T-helper 1 cell treated with Interleukin-12 subunit alpha and Interleukin-12 subunit beta and Interleukin-4 antibody, amounts not matched to agents 30 μg/mL and 1 μg/mL, for 36 hours (primary cell): Measurements from ENCODE around the gene GP5.

Experiments
- H3K27ac Mint-ChIP-seq: one replicate; pipeline ENCODE4 v1.8.0; 2021; ENCODE audit warnings: mild to moderate bottlenecking, mixed read lengths
- H3K27me3 Mint-ChIP-seq: one replicate; pipeline ENCODE4 v1.8.0; 2021; ENCODE audit warnings: low read depth, mixed read lengths
- H3K36me3 Mint-ChIP-seq: one replicate; pipeline ENCODE4 v1.8.0; 2021; ENCODE audit warnings: low read depth, mixed read lengths
- H3K4me1 Mint-ChIP-seq: one replicate; pipeline ENCODE4 v1.8.0; 2021; ENCODE audit warnings: low read depth, mixed read lengths
- H3K4me3 Mint-ChIP-seq: one replicate; pipeline ENCODE4 v1.8.0; 2021; ENCODE audit warnings: mild to moderate bottlenecking, moderate library complexity, mixed read lengths
- H3K9me3 Mint-ChIP-seq: one replicate; pipeline ENCODE4 v1.8.0; 2021; ENCODE audit warnings: mixed read lengths

GP5 gene

GRCh38 chr3:194375473-194376240, 23.4 kb downstream of the GP5 start:
- no peaks in the 10 kb centered on the region for H3K9me3 Mint-ChIP-seq
- H3K36me3 Mint-ChIP-seq, result no peaks in the 10 kb centered on the region
- H3K27me3 Mint-ChIP-seq, result peaks cover 24% of the 10 kb centered on the region
- no peak overlapping the region for H3K4me3 Mint-ChIP-seq
- H3K27ac Mint-ChIP-seq, result no peak overlapping the region
- H3K4me1 Mint-ChIP-seq, result no peaks in the 10 kb centered on the region

GRCh38 chr3:194374935-194375334, 24.1 kb downstream of the GP5 start:
- Mint-ChIP-seq H3K4me3 (no peak overlapping the region), H3K27me3 (peaks cover 28% of the 10 kb centered on the region), H3K27ac (no peak overlapping the region), H3K9me3 (no peaks in the 10 kb centered on the region), H3K4me1 (no peaks in the 10 kb centered on the region), H3K36me3 (no peaks in the 10 kb centered on the region)

GRCh38 chr3:194373899-194374298, 25.2 kb downstream of the GP5 start:
- no peaks in the 10 kb centered on the region for H3K36me3 Mint-ChIP-seq
- no peaks in the 10 kb centered on the region for H3K4me1 Mint-ChIP-seq
- H3K27me3 Mint-ChIP-seq, result peaks cover 34% of the 10 kb centered on the region
- no peak overlapping the region for H3K4me3 Mint-ChIP-seq
- H3K9me3 Mint-ChIP-seq, result no peaks in the 10 kb centered on the region
- no peak overlapping the region for H3K27ac Mint-ChIP-seq

GRCh38 chr3:194373028-194373427, 26.0 kb downstream of the GP5 start:
- no peaks in the 10 kb centered on the region for H3K36me3 Mint-ChIP-seq
- no peak overlapping the region for H3K4me3 Mint-ChIP-seq
- no peaks in the 10 kb centered on the region for H3K9me3 Mint-ChIP-seq
- peaks cover 43% of the 10 kb centered on the region for H3K27me3 Mint-ChIP-seq
- H3K4me1 Mint-ChIP-seq, result no peaks in the 10 kb centered on the region
- H3K27ac Mint-ChIP-seq, result no peak overlapping the region

GRCh38 chr3:194370753-194371152, 28.3 kb downstream of the GP5 start:
- H3K27me3 Mint-ChIP-seq, result peaks cover 50% of the 10 kb centered on the region
- H3K4me1 Mint-ChIP-seq, result no peaks in the 10 kb centered on the region

GRCh38 chr3:194369522-194370279, 29.4 kb downstream of the GP5 start, which contains the start of gene LRRC15:
Gene LRRC15, minus strand, starts transcription at chr3:194369743. Its CDS starts 8,700 bp downstream, at chr3:194361043.
- H3K4me1 Mint-ChIP-seq, result no peaks in the 10 kb centered on the region
- no peaks in the 10 kb centered on the region for H3K9me3 Mint-ChIP-seq
- H3K27ac Mint-ChIP-seq, result no peak within 1 kb of the TSS
- H3K27me3 Mint-ChIP-seq, result peaks cover 44% of the 10 kb centered on the region
- no peak within 1 kb of the TSS for H3K4me3 Mint-ChIP-seq
- H3K36me3 Mint-ChIP-seq, result no peaks in the 10 kb centered on the region

More at GRCh38 chr3:194370753-194371152, 28.3 kb downstream of the GP5 start:
- Mint-ChIP-seq H3K4me3 (no peak overlapping the region), H3K36me3 (no peaks in the 10 kb centered on the region), H3K9me3 (no peaks in the 10 kb centered on the region), H3K27ac (no peak overlapping the region)

- Mint-ChIP-seq H3K27me3 (peaks cover 44% of the 10 kb centered on the region), H3K4me1 (no peaks in the 10 kb centered on the region), H3K36me3 (no peaks in the 10 kb centered on the region), H3K27ac (no peak overlapping the region), H3K9me3 (no peaks in the 10 kb centered on the region), H3K4me3 (no peak overlapping the region)
These were observed 30.1 kb downstream of the GP5 start for GRCh38 chr3:194368918-194369317.

- H3K36me3 Mint-ChIP-seq, result no peaks in the 10 kb centered on the region
- no peak overlapping the region for H3K4me3 Mint-ChIP-seq
- H3K27ac Mint-ChIP-seq, result no peak overlapping the region
- H3K27me3 Mint-ChIP-seq, result peaks cover 48% of the 10 kb centered on the region
- H3K9me3 Mint-ChIP-seq, result no peaks in the 10 kb centered on the region
- no peaks in the 10 kb centered on the region for H3K4me1 Mint-ChIP-seq
These were observed 30.8 kb downstream of the GP5 start for GRCh38 chr3:194367992-194368841.

- Mint-ChIP-seq H3K4me3 (no peak overlapping the region), H3K27ac (no peak overlapping the region), H3K9me3 (no peaks in the 10 kb centered on the region), H3K36me3 (no peaks in the 10 kb centered on the region), H3K4me1 (no peaks in the 10 kb centered on the region), H3K27me3 (peaks cover 47% of the 10 kb centered on the region)
These were observed 33.0 kb downstream of the GP5 start for GRCh38 chr3:194365978-194366490.

- no peaks in the 10 kb centered on the region for H3K4me1 Mint-ChIP-seq
- no peaks in the 10 kb centered on the region for H3K9me3 Mint-ChIP-seq
- no peak overlapping the region for H3K27ac Mint-ChIP-seq
- H3K27me3 Mint-ChIP-seq, result peaks cover 42% of the 10 kb centered on the region
- no peak overlapping the region for H3K4me3 Mint-ChIP-seq
- H3K36me3 Mint-ChIP-seq, result no peaks in the 10 kb centered on the region
These were observed 33.5 kb downstream of the GP5 start for GRCh38 chr3:194365526-194365925.

- Mint-ChIP-seq H3K27ac (no peak overlapping the region), H3K36me3 (no peaks in the 10 kb centered on the region), H3K4me1 (no peaks in the 10 kb centered on the region), H3K9me3 (no peaks in the 10 kb centered on the region), H3K4me3 (no peak overlapping the region), H3K27me3 (peaks cover 36% of the 10 kb centered on the region)
These were observed 34.2 kb downstream of the GP5 start for GRCh38 chr3:194364652-194365434.

GRCh38 chr3:194364314-194364651, 34.8 kb downstream of the GP5 start:
- peaks cover 31% of the 10 kb centered on the region for H3K27me3 Mint-ChIP-seq
- H3K4me3 Mint-ChIP-seq, result no peak overlapping the region
- H3K36me3 Mint-ChIP-seq, result no peaks in the 10 kb centered on the region
- no peaks in the 10 kb centered on the region for H3K9me3 Mint-ChIP-seq
- no peaks in the 10 kb centered on the region for H3K4me1 Mint-ChIP-seq
- H3K27ac Mint-ChIP-seq, result no peak overlapping the region

GRCh38 chr3:194360568-194360967, 38.5 kb downstream of the GP5 start:
- Mint-ChIP-seq H3K9me3 (no peaks in the 10 kb centered on the region), H3K4me3 (no peak overlapping the region), H3K36me3 (no peaks in the 10 kb centered on the region), H3K27ac (no peak overlapping the region), H3K4me1 (no peaks in the 10 kb centered on the region), H3K27me3 (peaks cover 17% of the 10 kb centered on the region)

GRCh38 chr3:194357681-194358080, 41.4 kb downstream of the GP5 start:
- Mint-ChIP-seq H3K4me1 (no peaks in the 10 kb centered on the region), H3K27me3 (peaks cover 14% of the 10 kb centered on the region), H3K27ac (no peak overlapping the region), H3K36me3 (no peaks in the 10 kb centered on the region), H3K9me3 (no peaks in the 10 kb centered on the region), H3K4me3 (no peak overlapping the region)
